Subcutaneous adipose tissue (tissue), 4 donors: Measurements from ENCODE around the gene USP17L20. TPM values are rescaled to one million over a fixed set of nuclear protein-coding genes. Genes with fewer than 3 reads are reported as not detected.
"Not testable (repeated sequence)": the region's sequence is repeated elsewhere in the genome, so short reads cannot be mapped to it uniquely, and the experiment has no call there.

Source experiments
- CTCF ChIP-seq: fragments of 450-650 bp; IDR thresholded peaks from one replicate; pipeline ENCODE4 v1.5.1; 2016; ENCODE audit warnings: low read depth, mild to moderate bottlenecking, control low read depth, antibody characterized with exemption, moderate library complexity
- total RNA-seq, 4 donors: library from RNA; depleted of rRNA; stranded (reverse); fragments of >200 nt; gene quantifications; one replicate each; pipeline ENCODE4 v1.1.0, GENCODE V29; 2016

The USP17L20 gene
- total RNA-seq: not detected

- TF ChIP-seq CTCF: not testable (repeated sequence)
These were observed at the start of gene USP17L20 for GRCh38 chr4:9257824-9258223. USP17L20 (plus strand) TSS chr4:9258124; CDS start chr4:9258124, 0 bp downstream.

- TF ChIP-seq CTCF: not testable (repeated sequence)
These were observed 47.6 kb upstream of the USP17L20 start, which contains the start of gene USP17L10 for GRCh38 chr4:9210357-9210756. USP17L10 (plus strand) TSS chr4:9210657; CDS start chr4:9210657, 0 bp downstream.

- TF ChIP-seq CTCF: not testable (repeated sequence)
These were observed 42.8 kb upstream of the USP17L20 start, which contains the start of gene USP17L11 for GRCh38 chr4:9215105-9215504. USP17L11 (plus strand) TSS chr4:9215405; CDS start chr4:9215405, 0 bp downstream.

GRCh38 chr4:9219852-9220251 is 38.1 kb upstream of the USP17L20 start, which contains the start of gene USP17L12:
USP17L12 (plus strand) TSS chr4:9220152; CDS start chr4:9220152, 0 bp downstream.
- TF ChIP-seq CTCF: not testable (repeated sequence)

GRCh38 chr4:9224596-9224995 is 33.3 kb upstream of the USP17L20 start, which contains the start of gene USP17L13:
USP17L13 (plus strand) TSS chr4:9224896; CDS start chr4:9224896, 0 bp downstream.
- TF ChIP-seq CTCF: not testable (repeated sequence)

- TF ChIP-seq CTCF: not testable (repeated sequence)
These were observed 23.8 kb upstream of the USP17L20 start, which contains the start of gene USP17L15 for GRCh38 chr4:9234085-9234484. USP17L15 (plus strand) TSS chr4:9234385; CDS start chr4:9234385, 0 bp downstream.

GRCh38 chr4:9243579-9243978 is 14.3 kb upstream of the USP17L20 start, which contains the start of gene USP17L17:
USP17L17 (plus strand) TSS chr4:9243879; CDS start chr4:9243879, 0 bp downstream.
- TF ChIP-seq CTCF: not testable (repeated sequence)
